ENCODE results near the gene PLCL2.

- TF ChIP-seq CTCF (IDR thresholded peaks at IDR 0.05; ENCODE audit: low read depth, low read length) = no peak
- TF ChIP-seq EZH2phosphoT487 (IDR thresholded peaks at IDR 0.05; ENCODE audit: low read depth) = no peak
Measured at GRCh38 chr3:16998236-16998923, 113.6 kb downstream of the PLCL2 start.
